Measurements from ENCODE around the gene TANC1. TPM values are rescaled to one million over a fixed set of nuclear protein-coding genes. Genes with fewer than 3 reads are reported as not detected.
A peak's percentile ranks its signal among the peaks of the same experiment; 100 is the strongest.

The TANC1 gene
- total RNA-seq, 1 donor from 2014 or later, result 61.9 TPM

DNA sequence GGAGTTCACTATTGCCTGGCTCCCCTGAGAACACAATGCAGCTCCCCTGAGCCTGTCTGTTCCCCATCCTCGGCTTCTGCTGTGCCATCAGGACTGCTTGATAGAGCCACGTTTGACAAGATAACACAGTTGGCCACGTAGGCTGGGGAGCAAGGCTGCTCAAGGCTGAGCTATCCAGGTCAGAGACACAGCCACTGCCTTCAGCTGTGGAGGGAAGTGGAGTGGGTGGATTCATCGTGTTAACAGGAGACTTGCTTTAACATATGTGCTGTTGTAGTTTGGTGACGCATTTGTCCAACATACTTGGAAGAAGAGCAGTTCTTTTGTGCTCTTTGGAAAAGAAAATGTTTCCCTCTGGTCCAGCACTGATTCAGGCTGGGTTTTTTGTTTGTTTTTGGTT lies 249.2 kb downstream of the TANC1 start:
- Histone ChIP-seq H3K4me1 (no peaks in the 10 kb centered on the region), H3K36me3 (peaks cover 0 to 48% of the 10 kb centered on the region in 2 donors), H3K27me3 (no peaks in the 10 kb centered on the region), H3K4me3 (no peak overlapping the region), H3K9me3 (no peaks in the 10 kb centered on the region), H3K27ac (no peak overlapping the region)
- TF ChIP-seq POLR2AphosphoS5 (IDR thresholded peaks at IDR 0.05; ENCODE audit: insufficient read depth in 1 of 2, low read depth in 1 of 2) (no peak), CTCF (IDR thresholded peaks at IDR 0.05) (no peak), POLR2A (IDR thresholded peaks at IDR 0.05) (no peak)
- DNase-seq (ENCODE audit: extremely low spot score in 2 of 2), result no peak
- intact Hi-C loops (cut with DNase I), result loop anchor here (10.0 kb wide), 1 partner anchor 87 kb away; no protein-coding TSS in a partner anchor

GRCh38 chr2:159218389-159218788 lies 249.9 kb downstream of the TANC1 start:
- Histone ChIP-seq H3K4me3 (no peak overlapping the region), H3K27me3 (no peaks in the 10 kb centered on the region), H3K4me1 (no peaks in the 10 kb centered on the region), H3K27ac (no peak overlapping the region), H3K36me3 (peaks cover 0 to 54% of the 10 kb centered on the region in 2 donors), H3K9me3 (no peaks in the 10 kb centered on the region)
- TF ChIP-seq CTCF (IDR thresholded peaks at IDR 0.05), result no peak
- TF ChIP-seq POLR2AphosphoS5 (IDR thresholded peaks at IDR 0.05; ENCODE audit: insufficient read depth in 1 of 2, low read depth in 1 of 2), result no peak
- TF ChIP-seq POLR2A (IDR thresholded peaks at IDR 0.05), result no peak
- DNase-seq (ENCODE audit: extremely low spot score in 2 of 2), result no peak
- intact Hi-C loops (cut with DNase I), result loop anchor here (10.0 kb wide), 1 partner anchor 86 kb away; no protein-coding TSS in a partner anchor

DNA sequence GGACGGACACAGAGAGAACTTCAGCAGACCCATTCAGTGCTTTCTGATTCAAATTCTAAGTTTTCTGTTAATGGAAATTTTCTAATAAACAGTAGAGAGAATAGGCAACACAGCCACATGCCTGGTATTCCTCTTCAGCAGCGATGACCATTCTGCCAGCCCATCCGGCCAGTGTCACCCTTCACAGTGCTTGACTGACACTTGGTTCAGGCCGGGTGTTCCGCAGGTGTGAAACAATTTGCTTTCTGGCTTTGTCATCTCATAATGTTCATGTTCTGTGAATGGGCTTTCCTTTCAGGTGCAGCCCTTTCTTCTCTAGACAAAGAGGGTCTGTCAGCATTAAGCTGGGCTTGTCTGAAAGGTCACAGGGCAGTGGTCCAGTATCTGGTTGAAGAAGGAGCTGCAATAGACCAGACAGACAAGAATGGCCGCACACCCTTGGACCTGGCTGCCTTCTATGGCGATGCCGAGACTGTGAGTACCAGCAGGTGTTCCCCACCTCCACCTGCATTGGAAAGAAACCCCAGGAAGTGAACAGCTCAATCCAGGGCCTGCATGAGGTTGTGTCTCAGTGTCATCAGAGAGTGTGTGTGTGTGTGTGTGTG lies 251.1 kb downstream of the TANC1 start:
- DNase-seq (ENCODE audit: extremely low spot score in 2 of 2), result peak in 1 of 2 donors; percentile 32
- TF ChIP-seq CTCF (IDR thresholded peaks at IDR 0.05), result no peak
- TF ChIP-seq POLR2A (IDR thresholded peaks at IDR 0.05), result no peak
- H3K9me3 ChIP-seq, result no peaks in the 10 kb centered on the region
- no peaks in the 10 kb centered on the region for H3K4me1 ChIP-seq
- H3K27ac ChIP-seq, result no peak overlapping the region
- H3K36me3 ChIP-seq, result peaks cover 0 to 57% of the 10 kb centered on the region in 2 donors
- intact Hi-C loops (cut with DNase I), result loop anchor here (10.0 kb wide), 1 partner anchor 85 kb away; no protein-coding TSS in a partner anchor
- no peaks in the 10 kb centered on the region for H3K27me3 ChIP-seq
- no peak overlapping the region for H3K4me3 ChIP-seq

- Histone ChIP-seq H3K4me3 (no peak overlapping the region), H3K4me1 (peaks cover 6% of the 10 kb centered on the region), H3K36me3 (peaks cover 0 to 52% of the 10 kb centered on the region in 2 donors), H3K27ac (no peak overlapping the region), H3K9me3 (no peaks in the 10 kb centered on the region), H3K27me3 (no peaks in the 10 kb centered on the region)
- DNase-seq (ENCODE audit: extremely low spot score in 2 of 2), result peak in 1 of 2 donors; percentile 71
- intact Hi-C loops (cut with DNase I), result no loop called here
- TF ChIP-seq POLR2A (IDR thresholded peaks at IDR 0.05) (no peak), POLR2AphosphoS5 (IDR thresholded peaks at IDR 0.05; ENCODE audit: insufficient read depth in 1 of 2, low read depth in 1 of 2) (no peak), CTCF (IDR thresholded peaks at IDR 0.05) (no peak)
These were observed 255.8 kb downstream of the TANC1 start for GRCh38 chr2:159224061-159224813.

Measured in vagina (tissue), 2 donors.